D341Med (cell line): ENCODE measurements around the gene U2AF1L4.

ENCODE experiments used
- DNase-seq: peaks from one replicate; pipeline ENCODE4 v3.0.0; 2012; ENCODE audit warnings: low spot score

U2AF1L4 gene

GRCh38 chr19:35757231-35757748 is 12.1 kb upstream of the U2AF1L4 start:
- DNase-seq: peak; percentile 59

DNA sequence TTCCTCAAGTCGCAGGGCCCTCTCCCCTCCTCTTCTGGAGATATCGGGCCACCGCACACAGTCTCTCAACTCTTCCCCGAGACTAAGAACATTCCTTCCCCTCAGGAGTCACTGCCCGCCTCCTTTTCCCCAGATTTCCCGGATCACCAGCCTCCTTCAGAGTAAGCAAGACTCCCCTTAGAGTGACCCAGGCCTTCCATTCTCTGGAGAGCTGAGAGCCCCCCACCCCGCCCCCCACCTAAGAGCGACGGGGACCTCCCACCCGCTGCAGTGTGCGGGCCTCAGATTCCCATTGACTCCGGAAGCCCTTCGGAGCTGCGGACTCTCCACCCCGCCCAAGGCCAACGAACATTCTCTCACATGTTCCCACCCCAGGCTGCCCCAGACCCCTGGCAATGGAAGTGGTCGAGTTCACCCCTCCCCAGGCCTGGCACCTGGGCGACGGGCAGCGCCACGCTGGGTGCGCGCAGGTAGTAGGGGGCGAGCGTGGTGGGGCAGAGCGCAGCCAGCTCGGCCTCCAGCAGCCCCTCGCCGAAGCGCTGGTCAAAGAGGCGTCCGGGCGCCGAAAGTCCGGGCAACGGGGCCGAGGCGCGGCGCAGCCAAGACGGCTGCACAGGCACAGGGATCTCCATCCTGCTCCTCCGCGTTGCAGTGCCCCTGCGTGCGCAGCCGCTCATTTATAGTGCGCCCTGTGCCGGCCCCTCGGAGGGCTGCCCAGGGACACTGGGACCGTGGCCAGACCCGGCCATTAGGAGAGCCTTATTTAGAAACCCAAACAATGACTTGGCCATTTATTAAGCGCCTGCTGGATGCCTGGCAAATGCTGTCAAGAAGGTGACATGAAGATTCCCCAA is 11.4 kb upstream of the U2AF1L4 start, which contains the start of gene HSPB6:
Gene HSPB6 (minus strand): TSS at position 653 of the 854 bp plus-strand sequence. CDS start 21 bp downstream, at position 632.
- DNase-seq: no peak

DNA sequence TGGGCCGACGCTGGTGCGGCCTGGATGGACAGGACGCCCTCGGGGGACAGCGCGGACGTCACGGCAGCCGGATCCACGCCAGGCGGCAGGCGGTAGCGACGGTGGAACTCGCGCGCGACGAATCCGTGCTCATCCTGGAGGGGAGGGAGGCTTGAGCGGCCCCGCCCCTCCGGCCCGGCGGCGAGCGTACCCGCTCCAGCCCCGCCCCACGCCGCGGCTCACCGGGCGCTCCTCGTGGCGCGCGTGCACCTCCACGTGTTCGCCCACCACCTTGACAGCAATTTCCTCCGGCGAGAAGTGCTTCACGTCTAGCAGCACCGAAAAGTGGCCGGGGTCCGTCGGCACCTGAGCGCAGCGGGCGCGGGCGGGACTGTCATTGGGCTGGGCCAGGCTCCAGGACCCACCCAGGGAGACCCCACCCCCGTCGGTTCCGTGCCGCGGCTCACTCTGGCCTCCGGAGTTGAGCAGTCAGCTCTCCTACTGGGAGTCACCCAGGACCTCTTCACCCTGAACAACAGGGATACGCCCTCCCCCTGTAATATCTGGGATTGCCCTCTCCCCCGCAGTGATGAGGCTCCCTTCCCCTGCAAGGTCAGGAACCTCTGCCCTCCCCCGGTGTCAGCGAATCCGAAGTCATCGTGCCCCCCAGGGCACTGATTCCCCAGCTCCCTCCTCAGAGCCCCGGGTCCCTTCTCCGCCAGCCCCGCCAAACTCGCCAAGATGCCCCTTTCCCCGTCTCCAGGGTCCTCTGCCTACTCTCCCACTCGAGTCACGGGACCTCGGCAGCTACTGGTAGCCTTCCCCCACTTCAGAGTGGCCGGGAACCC is 10.5 kb upstream of the U2AF1L4 start:
- DNase-seq: peak; percentile 70

DNA sequence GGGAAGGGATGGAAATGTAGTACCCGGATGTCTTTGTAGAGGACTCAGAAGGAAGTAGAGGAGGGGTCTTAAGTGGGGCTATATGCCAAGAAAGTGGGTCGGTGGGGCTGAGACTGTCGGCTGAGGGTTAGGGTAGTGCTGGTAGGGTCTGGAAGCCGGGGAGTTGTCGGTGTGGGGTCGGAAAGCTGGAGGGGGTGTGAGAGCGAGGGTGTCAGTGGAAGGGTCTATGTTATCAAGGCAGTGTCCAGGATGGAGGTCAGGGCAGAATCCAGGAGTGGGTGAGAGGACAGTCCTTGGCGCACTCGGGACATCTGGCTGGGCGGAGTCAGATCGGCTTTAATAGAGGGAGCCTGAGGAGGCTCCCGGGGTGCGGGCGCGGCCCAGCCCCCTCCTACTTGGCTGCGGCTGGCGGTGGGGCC is 9.9 kb upstream of the U2AF1L4 start:
- DNase-seq: peak; percentile 70

DNA sequence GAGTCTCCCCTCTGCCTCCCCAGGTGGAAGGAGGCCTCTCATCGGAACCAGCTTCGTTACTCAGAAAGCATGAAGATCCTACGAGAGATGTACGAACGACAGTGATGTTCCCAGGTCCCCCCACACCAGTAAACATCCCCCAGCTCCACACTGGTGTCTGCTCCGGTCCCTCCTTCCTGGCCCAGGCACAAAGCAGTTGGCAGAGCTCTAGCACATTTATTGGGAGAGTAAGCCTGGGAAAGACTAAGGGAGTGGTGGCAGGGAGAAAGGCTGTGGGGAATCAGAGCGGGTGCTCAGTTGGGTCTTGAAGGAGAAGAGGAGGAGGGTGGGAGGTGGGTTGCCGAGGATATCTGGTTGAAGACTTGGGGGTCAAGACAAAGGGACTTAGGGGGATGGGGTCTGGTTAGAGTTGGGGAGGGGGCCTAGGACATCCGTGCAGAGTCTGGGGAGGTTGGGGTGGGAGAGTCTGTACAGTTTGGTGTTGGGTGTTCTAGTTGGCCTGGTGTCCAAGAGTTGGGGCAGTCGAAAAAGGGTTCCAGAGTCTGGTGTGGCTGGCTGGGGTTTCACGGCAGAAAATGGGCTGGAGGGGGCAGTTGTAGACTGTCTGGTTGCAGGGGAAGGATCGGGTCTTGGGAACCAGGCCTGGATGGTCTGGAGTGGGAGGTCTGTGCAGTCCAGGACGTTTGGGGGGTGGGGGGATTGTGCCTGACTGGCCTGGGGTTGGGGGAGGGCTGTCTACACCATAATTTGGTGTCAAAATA is 9.3 kb upstream of the U2AF1L4 start:
- no peak for DNase-seq

DNA sequence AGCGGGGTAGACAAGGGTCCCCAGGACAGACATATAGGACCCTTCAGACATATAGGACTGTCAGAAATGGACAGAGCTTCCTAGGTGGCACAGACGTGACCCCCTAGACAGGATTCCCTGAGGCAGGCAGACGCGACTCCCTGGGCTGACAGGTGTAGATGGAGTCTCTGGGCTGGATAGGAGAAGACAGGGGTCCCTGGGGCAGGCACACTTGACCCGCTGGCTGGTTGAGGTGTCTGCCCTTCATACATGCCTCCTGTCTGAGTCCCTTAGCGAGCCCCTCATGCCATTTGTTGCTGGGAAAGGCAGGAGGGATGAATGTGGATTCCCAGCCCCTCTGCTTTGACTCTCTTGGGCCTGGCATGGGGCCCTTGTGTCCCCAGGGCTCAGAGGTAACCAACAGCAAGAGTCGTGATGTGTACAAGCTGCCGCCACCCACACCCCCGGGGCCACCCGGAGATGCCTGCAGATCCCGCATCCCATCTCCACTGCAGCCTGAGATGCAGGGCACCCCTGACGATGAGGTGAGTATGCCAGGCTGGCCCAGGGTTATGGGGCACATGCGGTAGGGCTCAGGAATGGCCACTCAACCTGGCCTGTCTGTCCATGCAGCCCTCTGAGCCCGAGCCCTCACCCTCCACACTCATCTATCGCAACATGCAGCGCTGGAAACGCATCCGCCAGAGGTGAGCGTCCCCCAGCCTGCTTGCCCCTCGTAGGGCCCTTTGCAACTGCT is 8.6 kb upstream of the U2AF1L4 start:
- DNase-seq: no peak

- DNase-seq: no peak
Observed at GRCh38 chr19:35752746-35753350, 7.6 kb upstream of the U2AF1L4 start.

DNA sequence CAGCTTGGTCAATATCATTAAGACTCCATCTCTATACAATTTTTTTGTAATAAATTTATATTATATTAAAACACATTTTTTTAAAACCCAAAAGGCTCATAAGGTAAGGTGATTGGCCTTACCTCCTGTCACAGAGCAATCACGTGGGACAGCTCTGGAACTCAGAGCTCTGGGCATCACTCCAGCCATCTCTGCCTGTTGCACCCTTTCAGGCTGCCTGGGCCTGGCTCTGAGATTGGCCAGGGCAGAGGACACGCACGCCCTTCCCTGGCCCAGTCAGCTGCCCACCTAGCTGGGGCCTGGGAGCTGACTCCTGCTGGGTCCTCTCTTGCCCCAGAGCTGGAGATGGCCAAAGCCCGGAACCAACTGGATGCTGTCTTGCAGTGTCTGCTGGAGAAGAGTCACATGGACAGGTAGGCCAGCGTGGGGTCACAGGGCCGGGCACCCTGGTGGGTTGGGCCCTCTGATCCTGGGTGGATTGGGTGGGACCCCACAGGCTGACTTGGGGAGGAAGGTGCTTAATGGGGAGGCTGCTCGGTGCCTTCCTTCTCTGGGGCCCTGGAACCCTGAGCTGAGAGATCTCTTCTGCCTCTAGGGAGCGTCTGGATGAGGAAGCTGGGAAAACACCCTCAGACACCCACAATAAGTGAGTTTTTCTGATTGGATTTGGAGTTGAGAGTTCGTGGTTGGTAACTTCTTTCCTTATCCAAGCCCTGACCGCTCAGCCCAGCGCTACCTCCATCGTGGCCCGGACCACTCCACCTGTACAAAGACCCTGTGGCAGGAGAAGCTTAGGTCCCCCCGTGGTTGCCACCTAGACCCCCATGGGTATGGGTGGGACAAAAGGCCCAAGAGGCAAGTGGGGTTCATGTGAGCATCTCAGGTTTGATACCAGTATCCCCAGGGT is 6.9 kb upstream of the U2AF1L4 start:
- no peak for DNase-seq

DNA sequence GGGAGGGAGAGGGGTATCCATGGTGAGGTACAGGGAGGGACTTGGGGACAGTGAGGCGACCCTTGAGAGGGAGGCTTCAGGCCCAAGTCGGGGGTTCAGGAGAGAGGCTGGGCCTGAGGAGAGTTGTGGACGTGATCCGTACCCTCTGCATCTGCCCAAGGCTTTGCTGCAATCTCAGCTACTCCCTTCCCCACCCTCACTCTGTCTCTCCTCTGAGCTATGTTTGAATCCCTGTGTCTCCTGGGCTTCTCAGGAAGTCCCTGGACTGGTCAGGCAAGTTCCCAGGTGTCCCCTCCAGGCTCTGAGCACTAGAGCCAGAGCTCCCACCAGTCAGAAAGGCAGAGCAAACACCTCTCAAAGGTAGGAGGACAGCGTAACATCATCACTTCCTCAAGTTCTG is 4.9 kb upstream of the U2AF1L4 start:
- no peak for DNase-seq

- peak; percentile 92 for DNase-seq
Observed at GRCh38 chr19:35748106-35749020, 3.1 kb upstream of the U2AF1L4 start, which contains the start of gene LIN37. Gene LIN37 (plus strand): TSS chr19:35748576. CDS start chr19:35748725, 149 bp downstream.

- DNase-seq: no peak
Observed at GRCh38 chr19:35746531-35746930, 1.3 kb upstream of the U2AF1L4 start.

- no peak for DNase-seq
Observed at GRCh38 chr19:35746087-35746462, 857 bp upstream of the U2AF1L4 start.

DNA sequence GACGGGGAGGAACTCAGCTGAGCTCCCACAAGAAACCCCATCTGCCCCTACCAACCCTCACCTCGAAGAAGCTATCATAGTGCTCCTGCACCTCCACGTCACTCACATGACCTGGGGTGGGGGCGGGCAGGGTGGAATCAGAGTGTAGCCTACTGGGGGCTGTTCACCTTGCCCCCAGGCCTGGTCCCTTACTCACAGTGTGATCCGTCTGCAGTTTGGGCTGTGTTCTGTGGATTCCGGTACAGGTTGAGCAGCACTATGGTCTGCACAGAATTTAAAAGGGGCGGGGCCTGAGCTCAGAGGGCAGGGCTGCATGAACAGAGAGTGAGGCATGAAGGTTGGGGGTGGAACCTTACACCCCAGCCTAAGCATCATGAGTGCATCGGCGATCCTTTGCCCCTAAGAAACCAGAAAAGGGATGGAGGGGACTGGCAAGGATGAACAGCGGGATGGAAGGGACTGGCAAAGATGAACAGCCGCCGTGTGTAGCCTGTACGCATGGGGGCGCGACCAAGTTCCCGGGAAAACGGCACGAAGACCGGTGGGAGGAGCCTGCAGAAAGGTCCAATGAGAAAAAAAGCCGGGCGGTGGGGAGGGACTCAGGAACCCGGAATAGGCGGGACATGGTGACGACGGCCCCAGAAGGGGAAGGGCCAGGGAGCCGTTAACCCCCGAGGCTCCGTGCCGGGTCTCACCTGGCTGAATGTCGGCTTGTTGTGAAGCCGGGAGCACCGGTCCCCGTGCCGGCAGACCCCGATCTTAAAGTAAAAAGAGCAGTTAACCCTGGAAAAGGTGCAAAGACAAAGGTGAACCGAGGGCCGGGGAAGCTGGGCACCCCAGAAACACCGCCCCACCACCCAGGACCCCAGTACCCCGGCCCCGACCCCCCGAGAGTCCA is 539 bp downstream of the U2AF1L4 start:
- peak; percentile 84 for DNase-seq

- no peak for DNase-seq
Observed at GRCh38 chr19:35743640-35744429, 1.4 kb downstream of the U2AF1L4 start.

DNA sequence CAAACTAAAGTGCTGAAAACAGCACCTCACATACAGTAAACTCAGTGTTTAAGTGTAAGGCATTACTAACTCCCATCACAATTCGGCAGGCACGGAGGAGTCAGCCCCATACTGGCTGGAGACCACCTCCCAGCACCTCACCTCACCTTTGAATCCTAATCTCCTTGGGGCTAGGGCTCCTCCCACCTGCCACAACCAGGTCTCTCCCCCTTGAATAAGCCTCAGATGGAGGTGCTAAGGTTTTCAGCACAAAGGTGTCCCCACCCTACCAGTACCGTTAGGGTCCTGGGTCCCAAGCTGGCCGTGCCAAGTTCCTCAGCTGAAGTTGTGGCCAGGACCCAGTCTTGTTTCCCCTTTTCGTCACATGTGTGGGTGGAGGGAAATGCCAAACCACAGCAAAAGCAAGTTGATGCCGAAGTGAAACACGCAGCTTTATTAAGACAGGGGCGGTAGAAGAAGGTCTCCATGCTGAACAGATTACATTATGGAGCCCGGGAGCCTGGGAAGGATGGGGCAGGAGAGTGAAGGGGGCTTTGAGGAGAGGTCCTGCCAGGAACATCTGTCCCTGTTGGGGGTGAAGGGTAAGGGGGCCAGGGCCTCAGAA is 3.0 kb downstream of the U2AF1L4 start, which contains the start of gene IGFLR1:
Gene IGFLR1 (minus strand): TSS at position 332 of the 604 bp plus-strand sequence. CDS start 1,272 bp downstream, outside the sequence.
- DNase-seq: no peak

DNA sequence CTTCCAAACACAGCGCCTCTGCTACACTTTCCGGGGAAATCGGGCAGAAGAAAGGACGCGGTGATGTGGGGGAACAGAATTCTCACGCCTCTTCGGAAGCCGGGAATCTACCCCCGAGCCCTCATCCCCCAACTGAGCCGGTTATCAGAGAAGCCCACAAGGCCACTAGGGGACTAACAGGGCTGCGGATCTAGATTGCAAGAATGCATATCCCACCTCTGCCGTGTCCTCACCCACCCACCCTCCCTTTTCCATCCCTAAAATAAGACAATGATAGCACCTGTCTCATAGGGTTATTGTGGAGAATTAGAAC is 4.1 kb downstream of the U2AF1L4 start:
- no peak for DNase-seq
